ENCODE measurements around the gene PRDM16. TPM values are rescaled to one million over a fixed set of nuclear protein-coding genes. Genes with fewer than 3 reads are reported as not detected.

PRDM16 gene
- total and polyA plus RNA-seq, 2 of the 13 experiments (the other 11 are each of a cell fraction or from before 2014, with no cell fraction given): 0.15 to 0.81 TPM

DNA sequence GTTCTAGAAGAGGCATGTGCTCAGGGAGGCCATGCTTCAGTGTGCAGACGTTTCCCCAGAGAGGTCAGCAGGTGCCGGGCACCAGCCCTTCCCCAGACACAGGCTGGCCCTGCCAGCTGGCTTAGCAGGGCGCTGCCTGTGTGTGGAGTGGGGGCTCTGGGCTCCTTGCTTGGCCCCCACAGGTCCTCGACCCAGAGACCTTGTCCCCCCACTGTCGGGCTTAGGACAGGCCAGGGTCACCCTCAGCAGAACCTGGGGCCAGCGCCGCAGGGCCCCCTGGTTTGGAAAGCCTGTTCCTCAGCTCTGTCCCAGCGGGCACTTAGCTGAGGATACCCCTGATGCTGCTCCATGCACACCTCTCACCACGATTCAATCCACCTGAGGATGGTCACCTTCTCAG lies 213.2 kb downstream of the PRDM16 start:
- Histone ChIP-seq H3K9me3 (ENCODE audit: low read length) (no peaks in the 10 kb centered on the region), H2AFZ (ENCODE audit: low read length) (no peak overlapping the region), H3K4me1 (ENCODE audit: insufficient read depth, low read length) (peaks cover 25% of the 10 kb centered on the region), H3K9ac (ENCODE audit: insufficient read depth, low read depth, low read length) (no peak overlapping the region), H4K20me1 (ENCODE audit: insufficient read depth, low read length) (no peaks in the 10 kb centered on the region), H3K36me3 (replicated peaks in 1 of 2; ENCODE audit: control insufficient read depth in 1 of 2, insufficient read depth in 2 of 2, low read length in 2 of 2) (no peaks in the 10 kb centered on the region), H3K4me2 (ENCODE audit: low read depth, low read length) (no peak overlapping the region), H3K79me2 (ENCODE audit: insufficient read depth, low read length) (no peaks in the 10 kb centered on the region), H3K27ac (ENCODE audit: extremely low read length, insufficient read depth, low read length) (no peak overlapping the region), H3K27me3 (ENCODE audit: control insufficient read depth in 1 of 2, insufficient read depth in 2 of 2, low read length in 2 of 2) (peaks cover 4 to 10% of the 10 kb centered on the region in 2 experiments; a peak in 2 of 5 replicates), H3K4me3 (replicated peaks in 1 of 3; ENCODE audit: insufficient read depth in 1 of 3, low read depth in 2 of 3, low read length in 3 of 3) (no peak overlapping the region)
- FAIRE-seq: no peak
- ChIA-PET CTCF (ENCODE audit: low intra/inter-chr PET ratio, low total read pairs) (no interaction called here), POLR2A (no interaction called here)
- WGBS (ENCODE audit: low lambda C conversion rate): 50% methylated on average over 2 of the region's 9 CpGs
- DNase-seq (ENCODE audit: low spot score): no peak
- no peak for TF ChIP-seq ZNF614 (CRISPR knock-in tag; IDR thresholded peaks at IDR 0.05; ENCODE audit: borderline replicate concordance)
- in situ Hi-C loops (cut with HindIII; ENCODE audit: extremely low pct_ligation_motif_present, low pct_unique_long_range_greater_than_20kb): loop anchor here (25.0 kb wide), 1 partner anchor 220 kb away; the partner anchor contains the start of gene PRDM16
- intact Hi-C loops (cut with micrococcal nuclease; ENCODE audit: unreplicated experiment): no loop called here
- ATAC-seq: no peak
- BruUV-seq (replicated peaks): no TSS peak

DNA sequence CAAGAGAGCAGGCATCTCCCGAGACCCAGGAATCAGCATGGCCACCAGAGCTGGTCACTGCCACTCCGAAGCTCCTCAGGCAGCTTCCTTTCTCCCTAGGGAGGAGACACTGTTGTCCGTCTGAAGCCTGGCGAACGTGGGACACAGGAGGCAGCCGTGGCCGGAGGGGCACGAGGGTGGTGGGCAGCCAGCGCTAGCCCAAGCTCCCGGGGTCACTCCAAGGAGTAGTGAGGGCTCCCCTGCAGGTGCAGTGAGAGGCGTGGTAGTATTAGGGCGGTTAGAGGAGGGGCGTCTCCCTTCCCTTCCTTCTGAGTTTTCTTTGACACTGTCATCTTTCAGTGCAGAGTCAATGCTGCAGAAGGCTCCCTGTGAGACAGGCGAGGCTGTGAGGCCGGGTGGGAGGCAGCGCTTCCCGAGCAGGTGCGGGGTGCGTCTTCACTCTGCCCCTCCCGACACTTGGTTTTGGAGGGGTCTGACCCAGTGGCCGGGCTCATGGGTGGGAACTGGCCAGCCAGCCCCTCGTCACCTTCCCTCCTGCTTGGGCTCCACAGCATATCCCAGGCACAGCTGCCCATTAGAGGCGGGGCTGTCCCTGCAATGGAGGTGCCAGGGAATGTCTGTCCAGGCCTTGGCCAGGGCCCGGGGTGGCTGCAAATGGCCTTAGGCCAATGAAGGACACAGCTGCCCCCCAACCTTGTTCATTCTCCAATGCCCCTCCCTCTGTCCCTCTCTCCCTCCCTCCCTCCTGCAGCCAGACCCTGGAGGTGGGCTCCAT lies 213.8 kb downstream of the PRDM16 start:
- no peak overlapping the region for H3K27ac ChIP-seq (ENCODE audit: extremely low read length, insufficient read depth, low read length)
- H3K27me3 ChIP-seq (ENCODE audit: control insufficient read depth in 1 of 2, insufficient read depth in 2 of 2, low read length in 2 of 2): peaks cover 4 to 10% of the 10 kb centered on the region in 2 experiments; a peak in 2 of 5 replicates
- POLR2A ChIA-PET: no interaction called here
- 83% methylated on average over 19 of the region's 24 CpGs for WGBS (ENCODE audit: low lambda C conversion rate)
- FAIRE-seq: no peak
- no peaks in the 10 kb centered on the region for H4K20me1 ChIP-seq (ENCODE audit: insufficient read depth, low read length)
- intact Hi-C loops (cut with micrococcal nuclease; ENCODE audit: unreplicated experiment) (no loop called here), in situ Hi-C loops (cut with HindIII; ENCODE audit: extremely low pct_ligation_motif_present, low pct_unique_long_range_greater_than_20kb) (loop anchor here (25.0 kb wide), 1 partner anchor 221 kb away; the partner anchor contains the start of gene PRDM16)
- no peaks in the 10 kb centered on the region for H3K79me2 ChIP-seq (ENCODE audit: insufficient read depth, low read length)
- BruUV-seq (replicated peaks): no TSS peak
- no peaks in the 10 kb centered on the region for H3K36me3 ChIP-seq (replicated peaks in 1 of 2; ENCODE audit: control insufficient read depth in 1 of 2, insufficient read depth in 2 of 2, low read length in 2 of 2)
- no peak overlapping the region for H3K9ac ChIP-seq (ENCODE audit: insufficient read depth, low read depth, low read length)
- H3K4me2 ChIP-seq (ENCODE audit: low read depth, low read length): no peak overlapping the region
- no peak overlapping the region for H2AFZ ChIP-seq (ENCODE audit: low read length)
- CTCF ChIA-PET (ENCODE audit: low intra/inter-chr PET ratio, low total read pairs): interaction anchor here (1.2 to 1.9 kb wide), 2 partner anchors 67 to 217 kb away, joined by 3 to 11 read pairs; no protein-coding TSS in a partner anchor
- no peak for ATAC-seq
- H3K4me1 ChIP-seq (ENCODE audit: insufficient read depth, low read length): peaks cover 25% of the 10 kb centered on the region
- H3K4me3 ChIP-seq (replicated peaks in 1 of 3; ENCODE audit: insufficient read depth in 1 of 3, low read depth in 2 of 3, low read length in 3 of 3): no peak overlapping the region
- no peaks in the 10 kb centered on the region for H3K9me3 ChIP-seq (ENCODE audit: low read length)
- DNase-seq (ENCODE audit: low spot score): no peak
- TF ChIP-seq, protein P1, sequence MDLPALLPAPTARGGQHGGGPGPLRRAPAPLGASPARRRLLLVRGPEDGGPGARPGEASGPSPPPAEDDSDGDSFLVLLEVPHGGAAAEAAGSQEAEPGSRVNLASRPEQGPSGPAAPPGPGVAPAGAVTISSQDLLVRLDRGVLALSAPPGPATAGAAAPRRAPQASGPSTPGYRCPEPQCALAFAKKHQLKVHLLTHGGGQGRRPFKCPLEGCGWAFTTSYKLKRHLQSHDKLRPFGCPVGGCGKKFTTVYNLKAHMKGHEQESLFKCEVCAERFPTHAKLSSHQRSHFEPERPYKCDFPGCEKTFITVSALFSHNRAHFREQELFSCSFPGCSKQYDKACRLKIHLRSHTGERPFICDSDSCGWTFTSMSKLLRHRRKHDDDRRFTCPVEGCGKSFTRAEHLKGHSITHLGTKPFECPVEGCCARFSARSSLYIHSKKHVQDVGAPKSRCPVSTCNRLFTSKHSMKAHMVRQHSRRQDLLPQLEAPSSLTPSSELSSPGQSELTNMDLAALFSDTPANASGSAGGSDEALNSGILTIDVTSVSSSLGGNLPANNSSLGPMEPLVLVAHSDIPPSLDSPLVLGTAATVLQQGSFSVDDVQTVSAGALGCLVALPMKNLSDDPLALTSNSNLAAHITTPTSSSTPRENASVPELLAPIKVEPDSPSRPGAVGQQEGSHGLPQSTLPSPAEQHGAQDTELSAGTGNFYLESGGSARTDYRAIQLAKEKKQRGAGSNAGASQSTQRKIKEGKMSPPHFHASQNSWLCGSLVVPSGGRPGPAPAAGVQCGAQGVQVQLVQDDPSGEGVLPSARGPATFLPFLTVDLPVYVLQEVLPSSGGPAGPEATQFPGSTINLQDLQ (CRISPR knock-in tag; IDR thresholded peaks at IDR 0.05): no peak
- TF ChIP-seq, protein P2, sequence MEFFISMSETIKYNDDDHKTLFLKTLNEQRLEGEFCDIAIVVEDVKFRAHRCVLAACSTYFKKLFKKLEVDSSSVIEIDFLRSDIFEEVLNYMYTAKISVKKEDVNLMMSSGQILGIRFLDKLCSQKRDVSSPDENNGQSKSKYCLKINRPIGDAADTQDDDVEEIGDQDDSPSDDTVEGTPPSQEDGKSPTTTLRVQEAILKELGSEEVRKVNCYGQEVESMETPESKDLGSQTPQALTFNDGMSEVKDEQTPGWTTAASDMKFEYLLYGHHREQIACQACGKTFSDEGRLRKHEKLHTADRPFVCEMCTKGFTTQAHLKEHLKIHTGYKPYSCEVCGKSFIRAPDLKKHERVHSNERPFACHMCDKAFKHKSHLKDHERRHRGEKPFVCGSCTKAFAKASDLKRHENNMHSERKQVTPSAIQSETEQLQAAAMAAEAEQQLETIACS (CRISPR knock-in tag; IDR thresholded peaks at IDR 0.05): no peak
- no peak for TF ChIP-seq ELF4 (CRISPR knock-in tag; IDR thresholded peaks at IDR 0.05; ENCODE audit: borderline replicate concordance)
- TF ChIP-seq, protein P3, sequence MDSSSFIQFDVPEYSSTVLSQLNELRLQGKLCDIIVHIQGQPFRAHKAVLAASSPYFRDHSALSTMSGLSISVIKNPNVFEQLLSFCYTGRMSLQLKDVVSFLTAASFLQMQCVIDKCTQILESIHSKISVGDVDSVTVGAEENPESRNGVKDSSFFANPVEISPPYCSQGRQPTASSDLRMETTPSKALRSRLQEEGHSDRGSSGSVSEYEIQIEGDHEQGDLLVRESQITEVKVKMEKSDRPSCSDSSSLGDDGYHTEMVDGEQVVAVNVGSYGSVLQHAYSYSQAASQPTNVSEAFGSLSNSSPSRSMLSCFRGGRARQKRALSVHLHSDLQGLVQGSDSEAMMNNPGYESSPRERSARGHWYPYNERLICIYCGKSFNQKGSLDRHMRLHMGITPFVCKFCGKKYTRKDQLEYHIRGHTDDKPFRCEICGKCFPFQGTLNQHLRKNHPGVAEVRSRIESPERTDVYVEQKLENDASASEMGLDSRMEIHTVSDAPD (CRISPR knock-in tag; IDR thresholded peaks at IDR 0.05): no peak
- TF ChIP-seq ZNF878 (CRISPR knock-in tag; IDR thresholded peaks at IDR 0.05): no peak
- TF ChIP-seq, protein P4, sequence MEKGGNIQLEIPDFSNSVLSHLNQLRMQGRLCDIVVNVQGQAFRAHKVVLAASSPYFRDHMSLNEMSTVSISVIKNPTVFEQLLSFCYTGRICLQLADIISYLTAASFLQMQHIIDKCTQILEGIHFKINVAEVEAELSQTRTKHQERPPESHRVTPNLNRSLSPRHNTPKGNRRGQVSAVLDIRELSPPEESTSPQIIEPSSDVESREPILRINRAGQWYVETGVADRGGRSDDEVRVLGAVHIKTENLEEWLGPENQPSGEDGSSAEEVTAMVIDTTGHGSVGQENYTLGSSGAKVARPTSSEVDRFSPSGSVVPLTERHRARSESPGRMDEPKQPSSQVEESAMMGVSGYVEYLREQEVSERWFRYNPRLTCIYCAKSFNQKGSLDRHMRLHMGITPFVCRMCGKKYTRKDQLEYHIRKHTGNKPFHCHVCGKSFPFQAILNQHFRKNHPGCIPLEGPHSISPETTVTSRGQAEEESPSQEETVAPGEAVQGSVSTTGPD (CRISPR knock-in tag; IDR thresholded peaks at IDR 0.05): no peak
- TF ChIP-seq SRY (CRISPR knock-in tag; IDR thresholded peaks at IDR 0.05): no peak
- TF ChIP-seq SNAI1 (CRISPR knock-in tag; IDR thresholded peaks at IDR 0.05; ENCODE audit: borderline replicate concordance): no peak
